Endothelial cell of umbilical vein (primary cell): Measurements from ENCODE around the gene AHNAK2. TPM values are rescaled to one million over a fixed set of nuclear protein-coding genes. Genes with fewer than 3 reads are reported as not detected.

Experiments
- BruUV-seq: library from RNA; stranded (reverse); fragments of 400-500 nt; replicated peaks from 2 replicates; lab custom pipeline; 2021; lab: Mats Ljungman, UMichigan
- CTCF ChIA-PET: fragments of 300-600, 350-600 bp; sonication (Branson Sonifier 250); formaldehyde crosslinking; loops from one replicate; lab custom pipeline; 2021; ENCODE audit warnings: antibody characterized with exemption, inconsistent platforms; lab: Charles Lee
- POLR2A ChIA-PET: fragments of 300-600, 350-600 bp; sonication (Branson Sonifier 250); formaldehyde crosslinking; loops from one replicate; lab custom pipeline; 2021; ENCODE audit warnings: antibody characterized with exemption, inconsistent platforms; lab: Charles Lee
- DNase-seq: peaks from one replicate; pipeline ENCODE4 v3.0.0-alpha.2; 2011; ENCODE audit warnings: low read depth, low spot score
- FAIRE-seq: peaks from 2 replicates; lab custom pipeline; 2011; peaks lifted over from hg19 to GRCh38; lab: Jason Lieb, UNC
- H2AFZ ChIP-seq: 2 replicates; pipeline ENCODE4 v1.6.0; 2012; ENCODE audit warnings: low read depth, low read length, control low read depth, inconsistent platforms
- H3K27ac ChIP-seq: 2 replicates; pipeline ENCODE4 v1.5.1; 2011; ENCODE audit warnings: low read depth, mild to moderate bottlenecking, control low read depth, low read length, moderate library complexity; ENCODE audit not compliant: insufficient read depth
- H3K27me3 ChIP-seq, 2 experiments: 2 replicates each; pipeline versions ENCODE4 v1.6.0 to v1.6.1; 2011; ENCODE audit warnings: low read length in 2 of 2, mixed read lengths in 1 of 2; ENCODE audit not compliant: control insufficient read depth in 2 of 2, insufficient read depth in 2 of 2
- H3K36me3 ChIP-seq, 2 experiments: 2 replicates in 1 of 2; 3 replicates in 1 of 2; pipeline ENCODE4 v1.5.1; 2011; ENCODE audit warnings: low read length in 2 of 2, mild to moderate bottlenecking in 1 of 2, moderate library complexity in 1 of 2; ENCODE audit not compliant: control insufficient read depth in 2 of 2, insufficient read depth in 2 of 2; ENCODE audit errors: extremely low read depth in 1 of 2
- H3K4me1 ChIP-seq: 3 replicates; pipeline ENCODE4 v1.5.1; 2011; ENCODE audit warnings: mild to moderate bottlenecking, low read length; ENCODE audit not compliant: control insufficient read depth, insufficient read depth; ENCODE audit errors: extremely low read depth
- H3K4me2 ChIP-seq: 2 replicates; pipeline ENCODE4 v1.6.1; 2011; ENCODE audit warnings: low read length, control low read depth, mixed read lengths; ENCODE audit not compliant: insufficient read depth
- H3K4me3 ChIP-seq, 3 experiments: fragments of 200-600 bp in 1 of 3; sonication (generic), shearing (Covaris generic) in 1 of 3; replicated peaks in 1 of 3; 2 replicates each; pipeline ENCODE4 v1.5.1; 2011 to 2016; ENCODE audit warnings: control low read depth in 3 of 3, low read length in 3 of 3, mild to moderate bottlenecking in 2 of 3, inconsistent platforms in 1 of 3, low read depth in 1 of 3, moderate library complexity in 1 of 3; ENCODE audit not compliant: insufficient read depth in 1 of 3
- H3K79me2 ChIP-seq: 2 replicates; pipeline ENCODE4 v1.6.0; 2012; ENCODE audit warnings: low read length, inconsistent platforms; ENCODE audit not compliant: control insufficient read depth, insufficient read depth
- H3K9ac ChIP-seq: replicated peaks from 2 replicates; pipeline ENCODE3; 2011; ENCODE audit warnings: low read length, control low read depth; ENCODE audit not compliant: insufficient read depth; ENCODE audit errors: extremely low read depth
- H3K9me1 ChIP-seq: replicated peaks from 3 replicates; pipeline ENCODE4 v1.6.0; 2011; ENCODE audit warnings: mild to moderate bottlenecking, low read length; ENCODE audit not compliant: control insufficient read depth, insufficient read depth; ENCODE audit errors: extremely low read depth
- H3K9me3 ChIP-seq: replicated peaks from 2 replicates; pipeline ENCODE4 v1.5.1; 2012; ENCODE audit warnings: low read length, inconsistent platforms; ENCODE audit not compliant: control insufficient read depth, insufficient read depth
- H4K20me1 ChIP-seq: replicated peaks from 2 replicates; pipeline ENCODE3; 2011; ENCODE audit warnings: mild to moderate bottlenecking, low read length; ENCODE audit not compliant: control insufficient read depth, insufficient read depth; ENCODE audit errors: extremely low read depth
- EZH2 ChIP-seq: IDR thresholded peaks from 2 replicates; pipeline ENCODE4 v1.6.1; 2012; ENCODE audit warnings: borderline replicate concordance, low read depth, mild to moderate bottlenecking, moderate library complexity, low read length, inconsistent platforms; ENCODE audit not compliant: severe bottlenecking
- FOS ChIP-seq: IDR thresholded peaks from 2 replicates; pipeline ENCODE4 v1.6.1; 2011; ENCODE audit warnings: mild to moderate bottlenecking, low read length, moderate library complexity, borderline replicate concordance; ENCODE audit not compliant: insufficient read depth
- GATA2 ChIP-seq: IDR thresholded peaks from 2 replicates; pipeline ENCODE4 v1.7.0; 2011; ENCODE audit warnings: low read depth, mild to moderate bottlenecking, moderate library complexity, mixed read lengths, low read length; ENCODE audit not compliant: insufficient read length, insufficient read depth
- JUN ChIP-seq: IDR thresholded peaks from 2 replicates; pipeline ENCODE4 v1.6.1; 2011; ENCODE audit warnings: borderline replicate concordance, low read depth; ENCODE audit not compliant: insufficient read length, insufficient read depth
- MAX ChIP-seq: IDR thresholded peaks from 2 replicates; pipeline ENCODE4 v1.6.1; 2011; ENCODE audit not compliant: insufficient read depth, insufficient read length
- MYC ChIP-seq: IDR thresholded peaks from one replicate; pipeline ENCODE4 v1.6.1; 2011; ENCODE audit warnings: mild to moderate bottlenecking, low read depth, low read length
- POLR2A ChIP-seq: IDR thresholded peaks from 2 replicates; pipeline ENCODE4 v1.6.1; 2012; ENCODE audit warnings: low read depth, mild to moderate bottlenecking, control low read depth, low read length
- POLR2AphosphoS5 ChIP-seq: IDR thresholded peaks from 2 replicates; pipeline ENCODE4 v1.6.1; 2012; ENCODE audit warnings: low read depth, mild to moderate bottlenecking, control low read depth, low read length, moderate library complexity; ENCODE audit not compliant: insufficient read depth
- dilution Hi-C: fragments of 300-500 bp; cut with MboI; formaldehyde crosslinking; loops from one replicate; pipeline ENCODE4 v1.15.0; 2019; ENCODE audit warnings: low sequenced_read_pairs; ENCODE audit not compliant: extremely low pct_ligation_motif_present
- intact Hi-C: fragments of 100-400 bp; cut with micrococcal nuclease; formaldehyde crosslinking; loops from one replicate; pipeline ENCODE4 v1.10.0; 2022
- polyA plus RNA-seq, 4 experiments: library from polyadenylated mRNA; depleted of rRNA in 3 of 4; stranded (reverse) in 3 of 4; unstranded in 1 of 4; fragments of >200 nt; gene quantifications; 2 replicates each; pipeline versions ENCODE4 v1.2.1 to v1.2.3, GENCODE V29; 2011 to 2012; ENCODE audit warnings: missing spikeins in 1 of 4
- total RNA-seq: library from RNA; stranded (reverse); gene quantifications from 2 replicates; pipeline ENCODE4 v1.2.3, GENCODE V29; 2021
- TF ChIP-seq, protein P1 (sequence below), 2 donors: IDR thresholded peaks; 1 replicate in 1 of 2; 2 replicates in 1 of 2; pipeline ENCODE4 v1.5.1; 2011; ENCODE audit warnings: low read length in 2 of 2, mild to moderate bottlenecking in 2 of 2, moderate library complexity in 2 of 2, control low read depth in 1 of 2, inconsistent platforms in 1 of 2, low read depth in 1 of 2; ENCODE audit not compliant: insufficient read depth in 1 of 2; ENCODE audit errors: extremely low read depth in 1 of 2

Gene AHNAK2
- total and polyA plus RNA-seq, 2 donors (not counting 3 experiments of a cell fraction or from before 2014, with no cell fraction given), result 17.7 to 68.7 TPM

- no TSS peak for BruUV-seq
- Histone ChIP-seq H3K79me2 (no peaks in the 10 kb centered on the region), H3K9me1 (no peaks in the 10 kb centered on the region), H3K4me1 (peaks cover 16% of the 10 kb centered on the region), H3K36me3 (no peaks in the 10 kb centered on the region), H3K27ac (no peak overlapping the region), H3K27me3 (no peaks in the 10 kb centered on the region), H3K4me2 (no peak overlapping the region), H2AFZ (peak overlapping the region; percentile 52), H4K20me1 (no peaks in the 10 kb centered on the region), H3K9me3 (no peaks in the 10 kb centered on the region), H3K4me3 (no peak overlapping the region), H3K9ac (no peak overlapping the region)
- CTCF ChIA-PET, result interaction anchor here (1.1 to 1.9 kb wide), 3 partner anchors 9 to 108 kb away, joined by 3 to 14 read pairs (median 4); no protein-coding TSS in a partner anchor
- dilution Hi-C loops, result no loop called here
- FAIRE-seq (no peak), DNase-seq (no peak)
- TF ChIP-seq POLR2AphosphoS5 (no peak), MAX (no peak), EZH2 (no peak), GATA2 (no peak), POLR2A (no peak), JUN (no peak), MYC (no peak), FOS (no peak)
- TF ChIP-seq, protein P1, sequence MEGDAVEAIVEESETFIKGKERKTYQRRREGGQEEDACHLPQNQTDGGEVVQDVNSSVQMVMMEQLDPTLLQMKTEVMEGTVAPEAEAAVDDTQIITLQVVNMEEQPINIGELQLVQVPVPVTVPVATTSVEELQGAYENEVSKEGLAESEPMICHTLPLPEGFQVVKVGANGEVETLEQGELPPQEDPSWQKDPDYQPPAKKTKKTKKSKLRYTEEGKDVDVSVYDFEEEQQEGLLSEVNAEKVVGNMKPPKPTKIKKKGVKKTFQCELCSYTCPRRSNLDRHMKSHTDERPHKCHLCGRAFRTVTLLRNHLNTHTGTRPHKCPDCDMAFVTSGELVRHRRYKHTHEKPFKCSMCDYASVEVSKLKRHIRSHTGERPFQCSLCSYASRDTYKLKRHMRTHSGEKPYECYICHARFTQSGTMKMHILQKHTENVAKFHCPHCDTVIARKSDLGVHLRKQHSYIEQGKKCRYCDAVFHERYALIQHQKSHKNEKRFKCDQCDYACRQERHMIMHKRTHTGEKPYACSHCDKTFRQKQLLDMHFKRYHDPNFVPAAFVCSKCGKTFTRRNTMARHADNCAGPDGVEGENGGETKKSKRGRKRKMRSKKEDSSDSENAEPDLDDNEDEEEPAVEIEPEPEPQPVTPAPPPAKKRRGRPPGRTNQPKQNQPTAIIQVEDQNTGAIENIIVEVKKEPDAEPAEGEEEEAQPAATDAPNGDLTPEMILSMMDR (IDR thresholded peaks at IDR 0.05; ENCODE audit: extremely low read depth in 1 of 2, insufficient read depth in 1 of 2, low read depth in 1 of 2, low read length in 2 of 2), result no peak
- intact Hi-C loops, result loop anchor here (5.0 to 10.0 kb wide), 2 partner anchors 214 to 323 kb away; partner anchors contain the start of gene BRF1
- POLR2A ChIA-PET, result interaction anchor here (0.6 kb wide), 1 partner anchor 53 kb away, joined by 6 read pairs; no protein-coding TSS in a partner anchor
Observed at GRCh38 chr14:104978746-104979691, 845 bp upstream of the AHNAK2 start.
